ENCODE measurements around the gene HIGD2A. TPM values are rescaled to one million over a fixed set of nuclear protein-coding genes. Genes with fewer than 3 reads are reported as not detected.

The HIGD2A gene
- total RNA-seq, 1 donor from 2014 or later: 99.1 TPM

DNA sequence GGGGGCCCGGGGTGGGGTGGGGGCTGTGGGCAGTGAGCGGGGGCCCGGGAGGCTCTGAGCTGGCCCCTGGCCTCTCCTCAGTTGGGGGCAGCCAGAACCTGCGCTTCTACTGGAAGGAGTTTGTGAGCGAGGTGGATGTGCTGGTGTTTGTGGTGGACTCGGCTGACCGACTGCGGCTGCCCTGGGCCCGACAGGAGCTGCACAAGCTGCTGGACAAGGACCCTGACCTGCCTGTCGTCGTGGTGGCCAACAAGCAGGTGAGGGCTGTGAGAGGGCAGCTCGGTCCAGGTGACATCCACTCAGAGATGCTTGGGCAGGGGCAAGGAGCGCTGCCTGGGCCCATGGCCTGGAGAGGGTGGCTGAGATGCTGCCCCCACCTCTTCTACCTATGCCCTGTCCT is 19.8 kb upstream of the HIGD2A start:
- intact Hi-C loops (cut with micrococcal nuclease): no loop called here

DNA sequence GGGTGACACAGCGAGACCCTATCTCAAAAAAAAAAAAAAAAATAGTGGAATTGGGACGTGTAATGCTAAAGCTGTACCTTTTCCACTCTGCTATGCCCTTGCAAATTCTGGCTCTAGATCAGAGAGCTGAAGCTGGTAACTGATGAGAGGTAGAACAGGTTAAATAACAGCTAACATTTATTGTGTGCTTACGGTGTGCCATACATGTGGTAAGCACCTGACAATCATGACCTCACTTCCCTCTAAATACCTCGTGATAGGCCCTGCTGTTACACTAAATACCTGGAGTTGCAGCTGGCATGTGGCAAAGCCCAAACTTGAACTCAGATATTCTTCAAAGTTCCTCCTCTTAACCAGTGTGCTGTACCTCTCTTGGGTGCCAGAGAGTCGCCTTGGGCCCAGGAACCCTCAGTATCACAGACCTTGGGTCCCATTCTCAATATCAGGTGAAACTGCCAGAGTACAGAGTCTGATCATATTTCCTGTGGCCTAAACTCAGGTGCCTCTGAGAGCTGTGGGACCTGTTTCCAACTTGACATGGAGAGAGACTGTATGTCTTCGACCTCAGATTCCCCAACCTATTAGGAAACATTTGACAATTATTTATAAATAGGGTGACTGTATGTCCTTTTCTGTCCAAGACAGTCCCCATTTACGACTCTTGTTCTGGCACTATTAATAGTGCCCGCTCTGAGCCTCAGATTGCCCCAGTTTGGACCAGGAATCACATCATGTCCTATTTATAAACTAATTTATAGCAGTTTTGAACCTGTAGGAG is 18.4 kb upstream of the HIGD2A start:
- intact Hi-C loops (cut with micrococcal nuclease): no loop called here

DNA sequence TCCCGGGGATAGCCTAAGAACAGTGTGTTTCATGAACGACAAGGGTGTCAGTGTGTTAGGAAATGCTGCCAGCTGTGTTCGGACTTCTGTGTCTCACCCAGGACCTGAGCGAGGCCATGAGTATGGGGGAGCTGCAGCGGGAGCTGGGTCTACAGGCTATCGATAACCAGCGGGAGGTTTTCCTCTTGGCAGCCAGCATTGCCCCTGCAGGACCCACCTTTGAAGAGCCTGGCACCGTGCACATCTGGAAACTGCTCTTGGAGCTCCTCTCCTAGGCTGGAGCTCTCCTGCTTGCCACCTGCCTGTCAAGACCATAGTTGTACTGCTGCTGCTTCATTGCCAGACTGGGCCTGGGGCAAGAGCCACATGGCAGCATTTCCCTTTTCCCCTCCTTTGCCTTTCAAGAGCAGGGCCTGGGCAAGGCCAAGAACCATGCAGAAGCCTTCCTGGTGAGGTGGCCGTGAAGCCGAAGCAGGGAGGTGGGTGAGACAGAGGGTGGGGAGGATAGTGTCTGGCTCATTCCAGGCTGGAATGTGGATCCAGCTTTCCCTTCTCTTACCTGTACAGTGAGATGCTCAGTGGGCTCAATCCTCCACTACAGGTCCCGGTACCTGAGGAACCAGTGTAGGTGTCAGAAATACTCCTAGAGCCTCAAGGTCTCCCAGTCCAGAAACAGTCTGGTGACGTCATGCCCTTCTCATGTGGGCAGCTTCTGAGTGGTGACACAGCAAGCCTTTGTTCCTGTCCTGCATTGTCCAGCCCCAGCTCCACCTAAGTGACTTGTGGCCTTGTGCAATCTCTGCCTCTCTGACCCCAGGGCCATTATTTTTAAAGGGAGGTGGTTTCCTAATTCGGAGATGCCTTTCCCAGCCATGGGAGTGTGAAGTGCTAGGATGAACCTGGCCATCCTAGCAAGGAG is 16.7 kb upstream of the HIGD2A start:
- intact Hi-C loops (cut with micrococcal nuclease): no loop called here

DNA sequence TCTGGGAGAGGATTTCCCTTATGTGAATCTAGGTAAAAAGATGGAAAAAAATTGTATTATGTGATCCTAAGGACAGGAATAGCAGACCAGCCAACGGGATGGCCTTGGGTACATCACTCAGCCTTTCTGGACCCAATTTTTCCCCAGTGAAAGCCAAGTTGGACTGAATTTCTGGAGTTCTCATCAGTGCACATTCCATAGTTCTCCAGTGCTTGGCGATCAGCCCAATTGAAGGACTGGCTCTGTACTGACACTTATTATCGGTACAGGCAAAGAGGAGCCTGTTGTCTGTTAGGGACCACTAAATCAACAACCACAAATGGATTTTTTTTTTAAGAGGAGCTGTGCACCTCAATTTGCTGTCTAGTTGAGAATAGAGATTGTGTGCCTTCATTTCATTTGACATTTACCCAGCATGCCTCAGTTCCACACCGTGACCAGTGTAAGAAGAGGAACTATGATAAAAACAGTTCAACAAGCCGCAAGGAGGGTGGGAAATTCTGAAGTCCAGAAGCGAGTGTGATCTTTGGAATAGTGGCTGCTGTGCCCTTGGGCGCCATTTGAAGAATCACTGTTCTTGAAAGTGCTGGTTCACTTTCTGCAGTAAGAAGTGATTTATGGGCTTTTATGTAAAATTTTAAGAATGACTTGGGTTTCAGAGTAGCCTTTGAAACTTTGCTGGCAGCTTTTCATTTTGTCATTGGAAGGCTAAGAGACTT is 15.3 kb upstream of the HIGD2A start:
- intact Hi-C loops (cut with micrococcal nuclease): no loop called here

DNA sequence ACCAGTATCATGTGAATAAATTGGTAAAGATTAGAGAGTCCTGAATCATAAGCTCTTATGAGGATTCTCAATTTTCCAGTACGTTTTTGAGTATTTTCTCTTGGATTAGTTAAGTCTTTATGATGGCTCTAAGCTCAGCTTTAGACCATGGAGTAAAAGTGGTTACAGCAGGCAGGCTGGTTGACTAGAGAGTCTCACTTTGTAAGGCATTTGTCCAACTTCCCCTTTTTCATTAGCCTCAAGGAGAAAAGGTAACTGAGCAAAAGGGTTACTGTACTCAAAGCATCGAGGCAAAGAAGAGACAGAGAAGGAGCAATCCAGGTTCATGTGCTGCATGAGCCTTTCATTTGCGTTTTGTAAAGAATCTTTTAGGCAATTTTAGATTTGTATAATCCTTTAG is 8.7 kb upstream of the HIGD2A start:
- intact Hi-C loops (cut with micrococcal nuclease): loop anchor here (10.0 kb wide), 1 partner anchor 1825 kb away; the partner anchor contains the start of gene HNRNPAB

DNA sequence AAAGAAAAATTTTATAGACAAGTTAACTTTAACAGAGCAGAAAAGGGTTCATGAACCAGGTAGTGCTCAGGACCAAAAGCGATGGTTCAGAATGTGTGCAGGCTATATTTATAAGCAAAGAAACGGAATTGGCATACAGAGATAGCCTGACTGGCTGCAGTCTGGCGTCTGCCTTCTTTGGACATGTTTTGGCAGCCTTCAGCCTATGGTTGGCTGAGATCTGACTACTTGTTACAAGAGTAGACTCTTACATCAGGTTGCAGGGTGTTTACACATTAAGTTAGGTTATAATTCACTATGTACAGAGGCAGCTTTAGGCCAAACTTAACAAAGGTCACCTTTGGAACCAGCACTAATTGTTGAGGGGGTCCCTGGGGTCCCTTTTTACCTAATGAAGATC is 7.1 kb upstream of the HIGD2A start:
- intact Hi-C loops (cut with micrococcal nuclease): loop anchor here (10.0 kb wide), 1 partner anchor 1823 kb away; the partner anchor contains the start of gene HNRNPAB

DNA sequence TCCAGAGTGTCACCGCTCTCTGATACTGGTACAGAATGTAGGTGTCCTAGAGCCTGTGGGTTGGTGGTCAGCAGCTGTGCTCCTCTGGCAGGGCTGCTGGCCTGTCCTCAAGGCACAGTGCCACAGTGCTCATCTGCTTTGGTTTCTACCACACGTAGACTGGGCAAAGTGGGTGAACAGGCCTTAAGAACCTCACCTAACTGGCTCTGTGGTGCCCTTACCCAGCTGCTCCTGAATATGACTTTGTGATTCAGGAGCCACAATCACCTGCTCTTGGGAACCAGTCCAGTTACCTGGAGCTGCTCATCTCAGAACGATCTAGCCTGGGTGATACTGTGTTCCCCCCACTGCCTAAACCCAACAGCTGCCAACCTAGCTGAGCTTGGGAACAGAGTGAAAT is 6.6 kb upstream of the HIGD2A start:
- intact Hi-C loops (cut with micrococcal nuclease): loop anchor here (10.0 kb wide), 1 partner anchor 1823 kb away; the partner anchor contains the start of gene HNRNPAB

DNA sequence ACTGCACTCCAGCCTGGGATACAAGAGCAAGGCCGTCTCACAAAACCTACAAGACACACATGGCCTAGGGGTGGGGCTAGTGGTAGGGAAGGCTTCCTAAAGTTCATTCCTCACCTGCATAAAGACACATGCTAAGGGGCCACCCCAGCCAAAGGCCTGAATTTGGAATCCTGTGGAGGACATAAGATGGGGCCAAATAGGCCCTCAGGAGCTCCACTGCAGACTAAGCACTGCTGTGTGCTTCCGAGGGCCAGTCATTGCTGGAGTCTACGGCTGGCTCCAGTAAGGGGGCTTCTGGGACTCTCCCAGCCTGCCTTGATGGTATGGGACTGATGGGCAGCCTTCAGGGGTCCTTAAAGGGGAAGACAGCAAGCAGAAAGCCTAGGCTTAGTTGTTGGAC is 5.8 kb upstream of the HIGD2A start:
- intact Hi-C loops (cut with micrococcal nuclease): loop anchor here (10.0 kb wide), 1 partner anchor 1822 kb away; the partner anchor contains the start of gene HNRNPAB

DNA sequence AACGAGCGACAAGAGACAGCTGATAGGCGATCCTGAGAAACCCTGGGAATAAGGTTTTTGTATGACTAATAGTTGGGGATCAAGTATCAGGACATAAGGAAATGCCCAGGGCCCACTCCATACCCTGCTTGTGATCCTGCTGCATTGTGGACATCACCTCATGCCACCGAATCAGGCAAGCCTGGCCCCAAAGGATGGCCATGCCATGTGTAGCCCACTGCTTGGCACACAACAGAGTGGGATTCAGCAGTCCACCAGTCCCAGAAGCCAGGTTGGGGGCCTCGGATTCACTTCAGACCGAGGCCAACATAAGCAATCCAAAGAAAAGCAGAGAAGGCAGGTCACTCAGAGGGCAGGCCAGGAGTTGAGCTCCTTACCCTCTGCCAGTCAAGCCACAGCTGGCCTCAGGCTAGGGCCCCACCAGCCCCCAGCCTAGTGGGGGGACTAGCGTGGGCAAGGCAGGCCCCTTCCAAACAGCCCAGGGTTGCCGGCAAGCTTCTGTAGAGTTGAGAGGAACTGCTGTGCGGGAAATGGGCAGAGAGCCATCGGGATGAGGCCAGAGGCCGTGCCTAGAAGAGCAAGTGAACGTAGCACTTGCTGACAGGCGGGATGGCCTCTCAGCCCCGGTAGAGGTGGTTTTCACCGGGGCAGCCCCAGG is 5.2 kb upstream of the HIGD2A start:
- intact Hi-C loops (cut with micrococcal nuclease): loop anchor here (10.0 kb wide), 1 partner anchor 1821 kb away; the partner anchor contains the start of gene HNRNPAB

DNA sequence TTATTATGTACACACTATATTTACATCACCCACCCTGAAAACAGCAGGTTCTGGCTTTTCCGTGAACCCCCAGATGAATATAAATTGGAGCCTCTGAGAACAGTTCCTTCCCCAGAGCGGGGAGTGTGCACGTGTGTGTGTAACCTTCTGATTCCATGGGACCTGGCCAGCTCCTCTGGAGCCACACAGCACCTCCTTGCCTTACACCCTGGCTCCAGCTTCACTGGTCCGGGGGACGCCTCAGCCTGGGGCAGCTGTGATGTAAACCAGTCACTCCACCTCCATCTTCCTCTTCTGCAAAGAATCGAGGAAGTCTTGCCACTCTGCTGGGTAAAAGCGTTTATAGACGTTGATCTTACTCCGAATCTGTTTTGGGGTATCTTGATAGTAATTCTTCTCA is 4.6 kb upstream of the HIGD2A start:
- intact Hi-C loops (cut with micrococcal nuclease): loop anchor here (10.0 kb wide), 1 partner anchor 1821 kb away; the partner anchor contains the start of gene HNRNPAB

DNA sequence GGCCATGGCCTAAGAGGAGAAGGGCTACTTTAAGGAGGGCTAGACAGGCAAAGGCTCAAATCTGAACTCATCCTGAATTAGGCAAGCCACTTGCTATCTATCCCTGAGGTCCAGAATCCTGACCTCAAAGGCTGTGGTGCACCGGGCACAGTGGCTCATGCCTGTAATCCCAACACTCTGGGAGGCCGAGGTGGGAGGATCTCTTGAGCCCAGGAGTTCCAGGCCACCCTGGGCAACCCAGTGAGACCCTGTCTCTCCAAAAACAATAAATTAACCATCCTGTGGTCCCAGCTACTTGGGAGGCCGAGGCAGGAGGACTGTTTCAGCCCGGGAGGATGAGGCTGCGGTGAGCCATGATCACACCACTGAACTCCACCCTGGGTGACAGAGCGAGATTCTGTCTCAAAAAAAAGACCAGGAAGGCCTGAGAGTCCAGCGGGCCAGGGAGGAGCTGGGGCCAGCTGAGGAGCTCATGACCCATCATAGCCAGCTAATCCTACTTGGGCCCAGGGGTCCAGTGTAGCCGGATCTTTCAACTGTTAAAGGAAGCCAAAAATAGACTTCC is 4.1 kb upstream of the HIGD2A start:
- intact Hi-C loops (cut with micrococcal nuclease): loop anchor here (10.0 kb wide), 1 partner anchor 1820 kb away; the partner anchor contains the start of gene HNRNPAB

DNA sequence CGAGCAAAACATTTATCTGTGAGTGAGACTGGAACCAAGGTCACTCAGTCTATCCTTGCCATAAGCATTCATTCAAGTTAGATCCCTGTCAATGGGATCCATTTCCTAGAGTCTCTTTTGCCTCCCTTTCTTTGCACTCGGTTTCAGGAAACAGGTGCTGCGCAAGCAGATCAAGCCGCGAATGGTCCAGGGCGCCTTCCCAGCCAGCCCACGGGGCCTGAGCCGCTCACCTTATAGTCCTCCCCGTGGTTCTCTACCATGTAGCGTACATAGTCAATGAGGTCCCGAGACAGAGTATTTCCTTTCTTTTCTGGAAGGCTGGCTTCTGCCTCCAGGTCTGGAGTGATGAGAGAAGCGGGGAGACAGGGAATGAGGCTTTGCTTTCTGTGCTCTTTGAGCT is 3.6 kb upstream of the HIGD2A start:
- intact Hi-C loops (cut with micrococcal nuclease): loop anchor here (5.0 to 10.0 kb wide), 5 partner anchors 853 to 1820 kb away; partner anchors contain the start of genes HNRNPAB, MXD3, NHP2 and TMED9

DNA sequence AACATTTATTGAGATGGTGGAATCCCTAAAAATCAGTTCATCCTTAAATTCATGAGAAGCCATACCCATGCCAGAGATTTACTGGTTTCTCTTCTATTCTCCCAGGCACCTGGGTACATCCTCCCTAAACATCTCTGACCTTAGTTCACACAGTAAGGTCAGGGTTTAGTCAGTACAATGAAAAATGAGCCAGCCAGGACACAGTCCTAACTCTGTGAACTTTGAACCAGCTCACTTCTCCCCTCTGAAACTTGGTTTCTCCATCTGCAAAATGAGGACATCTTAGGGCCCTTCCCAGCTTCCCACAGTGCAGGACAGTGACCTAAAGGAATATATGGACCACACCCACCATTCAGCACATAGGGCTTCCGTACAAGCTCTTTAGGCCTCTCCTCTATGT is 2.1 kb upstream of the HIGD2A start:
- intact Hi-C loops (cut with micrococcal nuclease): loop anchor here (5.0 to 10.0 kb wide), 5 partner anchors 854 to 1818 kb away; partner anchors contain the start of genes HNRNPAB, MXD3, NHP2 and TMED9

DNA sequence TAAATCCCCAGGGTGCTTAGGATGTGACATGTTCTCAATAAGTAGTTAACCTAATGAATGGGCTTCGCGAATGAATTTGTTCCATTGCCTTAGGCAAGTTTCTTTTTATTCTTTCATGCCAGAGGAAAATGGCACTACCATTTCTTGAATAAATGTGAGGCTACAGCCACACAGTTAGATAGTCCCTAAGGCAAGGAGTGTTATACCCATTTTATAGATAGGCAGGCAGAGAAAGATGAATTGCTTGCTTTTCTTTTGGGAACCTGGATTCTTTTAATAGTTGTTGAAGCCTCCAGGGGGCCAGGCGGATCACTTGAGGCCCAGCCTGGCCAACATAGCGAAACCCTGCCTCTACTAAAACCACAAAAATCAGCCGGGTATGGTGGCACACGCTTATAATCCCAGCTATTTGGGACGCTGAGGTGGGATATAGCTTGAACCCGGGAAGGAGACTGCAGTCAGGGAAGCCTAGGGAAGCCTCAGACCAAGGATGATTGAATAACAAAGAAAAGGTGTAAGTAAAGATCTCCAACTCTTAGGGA is 1.1 kb upstream of the HIGD2A start:
- intact Hi-C loops (cut with micrococcal nuclease): loop anchor here (5.0 to 10.0 kb wide), 5 partner anchors 855 to 1817 kb away; partner anchors contain the start of genes HNRNPAB, MXD3, NHP2 and TMED9

DNA sequence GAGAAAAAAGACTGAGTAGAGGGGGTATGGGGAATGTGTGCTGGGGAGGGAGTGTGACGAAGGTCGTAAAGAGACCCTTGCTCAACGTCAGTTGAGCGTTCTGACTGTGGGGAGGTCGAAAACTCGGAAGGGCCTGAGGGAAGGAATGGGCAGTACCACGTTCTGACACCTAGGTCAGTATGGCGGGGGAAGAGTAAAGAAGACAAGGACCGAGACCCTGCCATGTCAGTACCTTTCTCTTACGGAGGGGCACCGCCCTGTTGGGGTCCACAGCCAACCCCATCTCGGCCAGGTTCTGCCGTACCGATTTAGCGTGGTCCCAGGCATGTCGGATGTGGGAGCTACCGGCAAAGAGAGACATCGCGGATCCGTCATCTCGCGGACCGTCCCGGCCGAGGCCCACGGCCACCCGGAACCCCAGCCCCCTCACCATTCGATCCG is 528 bp upstream of the HIGD2A start:
- intact Hi-C loops (cut with micrococcal nuclease): loop anchor here (1.0 to 10.0 kb wide), 14 partner anchors 23 to 1817 kb away; partner anchors contain the start of genes ARL10, FAF2, HNRNPAB and KIAA1191

DNA sequence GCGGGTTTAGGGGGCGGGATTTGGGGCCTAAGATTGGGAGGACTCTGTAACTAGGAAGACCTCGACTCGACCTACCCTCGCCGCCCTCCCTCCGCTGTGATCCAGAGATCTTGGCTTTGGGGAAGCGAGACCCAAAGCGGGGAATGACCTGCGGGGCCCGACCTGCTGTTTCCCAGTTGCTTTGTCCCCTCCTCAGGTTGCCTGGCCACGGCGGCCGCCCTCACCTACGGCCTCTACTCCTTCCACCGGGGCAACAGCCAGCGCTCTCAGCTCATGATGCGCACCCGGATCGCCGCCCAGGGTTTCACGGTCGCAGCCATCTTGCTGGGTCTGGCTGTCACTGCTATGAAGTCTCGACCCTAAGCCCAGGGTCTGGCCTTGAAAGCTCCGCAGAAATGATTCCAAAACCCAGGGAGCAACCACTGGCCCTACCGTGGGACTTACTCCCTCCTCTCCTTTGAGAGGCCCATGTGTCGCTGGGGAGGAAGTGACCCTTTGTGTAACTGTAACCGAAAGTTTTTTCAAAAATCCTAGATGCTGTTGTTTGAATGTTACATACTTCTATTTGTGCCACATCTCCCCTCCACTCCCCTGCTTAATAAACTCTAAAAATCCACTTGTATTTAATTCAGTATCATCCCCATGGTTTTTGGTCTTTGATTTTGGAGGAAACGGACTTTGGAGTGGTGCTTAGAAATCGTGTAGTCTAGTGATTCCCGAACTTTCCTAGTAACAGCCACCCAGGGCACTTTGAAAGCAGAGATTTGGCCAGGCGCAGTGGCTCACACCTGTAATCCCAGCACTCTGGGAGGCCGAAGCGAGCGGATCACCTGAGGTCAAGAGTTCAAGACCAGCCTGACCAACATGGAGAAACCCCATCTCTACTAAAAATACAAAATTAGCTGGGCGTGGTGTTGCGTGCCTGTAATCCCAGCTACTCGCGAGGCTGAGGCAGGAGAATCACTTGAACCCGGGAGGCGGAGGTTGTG is 878 bp downstream of the HIGD2A start:
- intact Hi-C loops (cut with micrococcal nuclease): loop anchor here (1.0 to 10.0 kb wide), 12 partner anchors 27 to 1815 kb away; partner anchors contain the start of genes CLTB, HNRNPAB, MXD3 and NHP2

DNA sequence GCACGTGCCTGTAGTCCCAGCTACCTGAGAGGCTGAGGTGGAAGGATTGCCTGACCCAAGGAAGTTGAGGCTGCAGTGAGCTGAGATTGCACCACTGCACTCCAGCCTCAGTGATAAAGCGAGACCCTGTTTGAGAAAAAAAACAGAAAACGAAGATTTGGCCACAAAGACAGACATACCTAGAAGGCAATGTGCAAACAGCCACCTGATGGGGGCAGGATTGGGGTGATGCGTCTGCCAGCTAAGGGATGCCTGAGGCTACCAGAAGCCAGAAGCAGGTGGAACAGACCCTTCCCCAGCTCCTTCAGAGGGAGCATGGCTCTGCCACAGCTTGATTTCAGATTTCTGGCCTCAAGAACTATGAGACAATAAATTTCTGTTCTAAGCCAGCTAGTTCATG is 2.9 kb downstream of the HIGD2A start:
- intact Hi-C loops (cut with micrococcal nuclease): no loop called here

DNA sequence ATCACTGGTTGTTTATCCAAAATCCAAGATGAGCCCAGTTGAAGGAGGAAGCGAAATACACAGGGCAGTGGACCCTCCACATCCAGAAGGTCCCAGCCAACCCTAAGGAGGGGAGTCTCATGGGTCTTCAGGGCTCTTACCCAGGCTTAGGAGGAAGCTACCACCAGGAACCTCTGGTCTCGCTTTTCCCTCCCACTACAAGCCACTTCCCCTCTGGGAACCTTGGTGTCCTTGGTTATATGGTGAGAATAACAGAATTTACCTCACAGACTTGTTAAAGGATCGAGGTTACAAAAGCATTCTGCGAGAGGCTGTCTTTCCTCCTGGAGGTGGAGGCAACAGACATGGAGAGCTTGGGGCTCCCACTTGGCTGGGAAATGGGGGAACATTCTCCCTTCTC is 3.4 kb downstream of the HIGD2A start:
- intact Hi-C loops (cut with micrococcal nuclease): no loop called here
